ENCODE data around the gene MMP17.

The MMP17 gene

DNA sequence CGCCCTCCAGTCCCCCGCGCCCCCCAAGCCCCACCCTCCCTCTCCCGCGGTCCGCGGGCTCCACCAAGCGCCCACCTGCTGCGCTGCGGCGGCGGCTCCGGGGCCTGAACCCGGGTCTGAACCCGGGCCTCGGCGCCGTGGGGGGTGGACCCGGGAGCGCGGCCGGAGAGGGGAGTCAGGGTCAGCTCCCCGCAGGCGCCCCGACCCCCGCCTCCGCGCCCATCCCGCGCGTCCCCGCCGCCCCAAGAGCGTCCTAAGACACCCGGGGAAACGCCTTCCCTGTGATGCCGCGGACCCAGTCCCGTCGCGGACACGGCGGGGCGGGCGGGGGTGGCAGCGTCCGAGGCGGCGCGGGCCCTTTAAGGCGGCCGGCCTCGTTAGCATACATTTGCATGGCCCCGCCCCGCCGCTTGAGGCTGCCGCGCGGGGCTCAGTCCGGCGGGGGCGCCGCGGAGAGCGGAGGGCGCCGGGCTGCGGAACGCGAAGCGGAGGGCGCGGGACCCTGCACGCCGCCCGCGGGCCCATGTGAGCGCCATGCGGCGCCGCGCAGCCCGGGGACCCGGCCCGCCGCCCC, at the start of gene MMP17:
TSS of gene MMP17 (plus strand) at position 433 of the 574 bp plus-strand sequence. CDS start at position 535, 102 bp downstream.
- DNase-seq (ENCODE audit: low read depth) = no peak

DNA sequence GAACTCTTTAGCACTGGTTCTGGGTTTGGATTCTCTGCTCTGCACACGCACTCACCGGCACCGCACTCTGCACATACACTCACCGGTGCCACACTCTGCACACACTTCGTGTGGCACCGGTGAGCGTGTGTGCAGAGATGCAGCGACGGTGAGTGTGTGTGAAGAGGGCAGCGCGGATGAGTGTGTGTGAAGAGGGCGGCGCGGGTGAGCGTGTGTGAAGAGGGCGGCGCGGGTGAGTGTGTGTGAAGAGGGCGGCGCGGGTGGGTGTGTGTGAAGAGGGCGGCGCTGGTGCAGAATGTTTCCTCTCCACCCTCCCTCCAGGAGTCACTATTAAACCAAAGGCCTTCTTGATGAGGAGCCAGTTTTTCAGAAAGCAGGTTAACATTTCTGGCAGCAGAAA, 49.2 kb upstream of the MMP17 start:
- no peak for DNase-seq (ENCODE audit: low read depth)

DNA sequence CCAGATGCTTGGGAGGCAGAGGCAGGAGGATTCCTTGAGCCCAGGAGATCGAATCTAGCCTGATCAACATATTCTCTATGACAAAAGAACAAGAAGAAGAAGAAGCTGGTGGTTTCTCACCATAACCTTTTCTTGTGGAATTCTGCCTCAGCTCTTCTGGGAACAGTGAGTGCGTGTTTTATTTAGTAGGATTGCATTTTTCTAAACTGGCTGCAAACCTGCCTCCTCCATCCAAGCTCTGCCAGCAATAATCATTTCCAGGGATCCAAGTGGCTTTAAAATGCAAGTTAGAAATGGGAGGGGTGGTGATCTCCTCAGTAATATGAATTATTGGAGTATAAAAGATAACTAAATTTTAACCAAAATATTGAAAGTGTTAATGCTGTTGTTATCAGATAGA, 46.1 kb upstream of the MMP17 start:
- DNase-seq (ENCODE audit: low read depth) = no peak

DNA sequence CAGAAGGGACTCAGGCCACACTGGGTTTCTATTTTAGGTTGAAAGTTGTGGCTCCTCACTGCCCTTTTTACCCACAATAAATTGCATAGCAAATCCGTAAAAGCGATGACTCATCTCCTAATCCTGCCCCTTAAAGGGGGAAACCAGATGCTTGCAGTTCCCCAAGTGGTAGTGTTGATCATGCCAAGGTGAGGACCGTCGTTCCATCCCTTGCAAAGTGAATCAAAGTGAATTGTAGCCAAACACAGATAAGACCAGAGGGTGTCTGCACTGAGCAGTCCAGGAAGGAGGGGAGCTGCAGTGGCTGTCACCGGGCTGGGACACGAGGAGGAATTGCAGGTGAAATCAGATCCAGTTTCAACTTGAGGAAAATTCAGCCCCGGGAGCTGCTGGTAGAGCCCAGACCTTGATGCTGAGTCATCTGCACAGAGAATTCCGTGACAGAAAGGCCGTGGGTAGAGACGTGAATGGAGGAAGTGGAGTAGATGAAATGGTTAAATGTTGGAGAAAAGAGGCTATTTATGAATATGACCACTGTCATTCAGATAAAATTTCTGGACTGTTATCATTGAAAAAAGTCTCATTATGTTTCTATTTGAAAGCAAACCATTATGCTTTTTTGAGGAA, 44.2 kb upstream of the MMP17 start:
- DNase-seq (ENCODE audit: low read depth) = peak; percentile 67

DNA sequence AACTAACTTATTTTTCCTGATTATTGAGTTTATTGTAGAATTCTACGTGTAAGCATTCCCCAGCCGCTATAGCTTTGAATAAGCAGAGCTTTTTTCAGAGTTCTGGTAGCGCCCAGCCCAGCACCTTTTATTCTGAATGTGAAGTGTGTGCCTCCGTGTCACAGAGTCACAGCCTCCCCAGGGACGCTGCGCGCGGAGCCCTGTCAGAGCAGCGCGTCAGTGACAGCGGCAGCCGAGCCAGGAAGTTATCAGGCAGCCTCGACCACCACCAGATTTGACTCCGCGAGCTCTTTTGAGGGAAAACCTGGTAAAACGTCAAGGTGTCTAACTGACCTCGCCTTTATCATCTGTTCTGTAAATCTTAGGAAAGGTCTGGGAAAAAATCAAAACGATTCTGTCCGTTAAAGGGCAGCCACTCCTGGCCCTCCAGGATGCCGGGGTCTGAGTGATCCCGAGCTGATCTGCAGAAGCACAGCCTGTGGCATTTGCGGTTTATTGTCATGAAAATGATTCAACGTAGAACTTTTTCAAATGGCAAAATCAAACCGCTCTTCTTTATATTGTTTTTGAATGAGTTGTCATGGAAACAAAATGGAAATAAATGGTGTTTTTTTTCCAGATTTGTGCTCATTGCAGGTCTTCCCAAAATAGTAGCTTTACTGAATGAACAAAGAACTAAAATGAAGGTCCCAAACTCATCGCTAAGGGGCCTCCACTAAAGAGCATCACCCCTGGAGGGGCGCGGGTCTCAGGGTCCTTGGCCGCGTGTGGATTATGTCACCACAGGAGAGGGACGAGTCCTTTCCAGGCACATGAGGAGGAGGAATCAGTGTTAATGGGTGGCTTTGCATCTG, 43.1 kb upstream of the MMP17 start:
- no peak for DNase-seq (ENCODE audit: low read depth)

DNA sequence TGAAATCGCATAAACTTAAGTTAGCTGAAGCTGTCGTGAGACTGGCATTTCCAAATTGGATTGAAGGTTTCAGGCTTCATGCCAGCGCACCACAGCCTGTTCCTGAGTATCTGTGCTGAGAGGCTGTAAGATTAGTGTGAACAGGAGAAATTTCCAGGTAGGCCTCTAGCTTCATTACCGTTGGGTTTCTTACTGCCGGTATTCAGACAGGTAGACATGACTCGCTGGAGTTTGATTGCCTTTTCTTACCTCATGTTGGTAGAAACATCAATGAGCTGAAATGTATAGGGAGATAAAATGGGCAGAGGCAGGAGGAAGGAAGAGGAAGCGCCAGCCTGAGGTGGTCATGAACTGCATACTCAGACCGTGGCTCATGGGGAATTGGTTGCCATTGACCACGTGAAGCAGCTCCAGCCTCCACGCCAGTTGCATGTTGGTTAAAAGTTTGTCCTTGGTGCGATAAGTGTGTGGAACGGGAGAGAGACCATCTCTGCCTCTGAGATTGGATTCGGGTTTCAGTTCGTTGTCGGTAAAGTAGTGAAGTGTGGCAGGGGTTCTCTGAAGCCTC, 42.3 kb upstream of the MMP17 start:
- DNase-seq (ENCODE audit: low read depth) = no peak

DNA sequence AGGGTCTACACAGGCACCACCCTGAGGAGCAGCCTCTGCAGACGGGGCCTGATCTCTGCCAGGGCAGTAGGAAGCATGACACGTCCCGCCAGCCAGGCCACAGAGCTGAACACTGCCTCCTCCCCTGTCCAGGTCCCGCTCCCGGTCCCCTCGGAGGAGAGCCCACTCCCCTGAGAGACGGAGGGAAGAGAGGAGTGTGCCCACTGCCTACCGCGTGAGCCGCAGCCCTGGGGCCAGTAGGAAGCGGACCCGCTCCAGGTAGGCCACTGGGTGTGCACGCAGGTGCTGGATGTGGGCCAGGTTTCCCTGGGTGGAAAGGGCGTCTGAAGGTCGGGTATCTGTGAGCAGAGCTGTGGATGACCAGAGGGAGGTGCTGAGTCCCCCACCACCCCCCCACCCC, 41.9 kb upstream of the MMP17 start:
- no peak for DNase-seq (ENCODE audit: low read depth)

DNA sequence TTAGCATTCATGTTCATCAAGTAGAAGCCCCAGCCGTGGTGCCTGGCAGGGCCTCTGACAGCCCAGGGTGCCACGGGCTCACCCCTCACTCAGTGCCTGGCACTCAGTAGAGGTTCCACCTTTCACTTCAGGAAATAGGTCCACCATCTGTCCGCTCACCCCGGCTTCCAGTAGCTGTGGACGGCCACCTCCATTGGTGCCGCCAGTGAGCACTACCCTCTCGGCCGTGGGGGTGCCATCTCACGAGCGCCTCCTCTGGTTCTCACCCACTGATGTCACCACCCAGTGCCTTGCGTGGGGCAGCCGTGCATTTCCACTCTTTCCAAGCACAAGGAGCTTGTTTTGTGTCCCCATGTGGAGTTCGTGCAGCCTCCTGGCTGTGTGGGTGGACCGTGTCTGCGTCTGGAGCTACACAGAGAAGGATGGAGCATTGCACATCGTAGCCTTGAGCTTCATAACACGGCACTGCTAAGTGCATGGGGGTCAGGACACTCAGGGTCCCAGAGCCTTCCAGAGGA, 41.0 kb upstream of the MMP17 start:
- DNase-seq (ENCODE audit: low read depth) = no peak

DNA sequence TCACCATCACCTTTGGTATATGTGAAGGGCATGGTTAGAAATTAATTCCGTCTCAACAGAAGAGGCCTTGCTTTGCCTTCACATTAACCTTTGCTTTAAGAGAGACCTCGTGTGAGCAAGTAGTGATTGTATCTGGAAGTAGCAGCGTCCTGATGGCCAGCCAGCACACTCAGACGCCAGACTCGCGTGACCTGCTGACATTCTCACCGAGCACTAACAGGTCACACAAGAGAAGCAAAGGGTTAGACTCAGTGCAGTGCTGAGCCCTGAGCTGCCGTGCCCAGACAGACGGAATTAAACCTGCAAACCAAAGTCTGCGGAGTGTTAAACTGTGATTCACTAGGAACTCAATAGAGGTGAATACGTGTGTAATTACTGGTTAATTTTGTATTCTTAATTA, 40.1 kb upstream of the MMP17 start:
- no peak for DNase-seq (ENCODE audit: low read depth)

DNA sequence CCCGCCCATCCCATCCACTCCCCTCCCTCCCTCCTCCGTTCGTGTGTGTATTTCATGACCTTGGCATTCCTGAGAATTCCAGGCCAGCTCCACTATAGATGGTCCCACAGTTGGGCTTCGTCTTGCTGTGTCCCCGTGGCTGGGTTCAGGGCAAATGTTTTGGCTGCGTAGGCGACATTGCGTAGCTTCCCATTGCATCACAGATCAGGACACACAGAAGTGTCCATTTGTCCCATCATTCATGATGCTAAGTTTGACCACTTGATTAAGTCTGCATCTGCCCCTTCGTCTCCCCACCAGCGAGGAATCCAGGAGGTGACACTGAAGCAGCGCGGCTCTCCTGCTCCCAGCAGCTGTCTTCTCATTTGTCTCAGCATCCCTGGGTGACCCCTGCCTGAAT, 38.6 kb upstream of the MMP17 start:
- DNase-seq (ENCODE audit: low read depth) = no peak

DNA sequence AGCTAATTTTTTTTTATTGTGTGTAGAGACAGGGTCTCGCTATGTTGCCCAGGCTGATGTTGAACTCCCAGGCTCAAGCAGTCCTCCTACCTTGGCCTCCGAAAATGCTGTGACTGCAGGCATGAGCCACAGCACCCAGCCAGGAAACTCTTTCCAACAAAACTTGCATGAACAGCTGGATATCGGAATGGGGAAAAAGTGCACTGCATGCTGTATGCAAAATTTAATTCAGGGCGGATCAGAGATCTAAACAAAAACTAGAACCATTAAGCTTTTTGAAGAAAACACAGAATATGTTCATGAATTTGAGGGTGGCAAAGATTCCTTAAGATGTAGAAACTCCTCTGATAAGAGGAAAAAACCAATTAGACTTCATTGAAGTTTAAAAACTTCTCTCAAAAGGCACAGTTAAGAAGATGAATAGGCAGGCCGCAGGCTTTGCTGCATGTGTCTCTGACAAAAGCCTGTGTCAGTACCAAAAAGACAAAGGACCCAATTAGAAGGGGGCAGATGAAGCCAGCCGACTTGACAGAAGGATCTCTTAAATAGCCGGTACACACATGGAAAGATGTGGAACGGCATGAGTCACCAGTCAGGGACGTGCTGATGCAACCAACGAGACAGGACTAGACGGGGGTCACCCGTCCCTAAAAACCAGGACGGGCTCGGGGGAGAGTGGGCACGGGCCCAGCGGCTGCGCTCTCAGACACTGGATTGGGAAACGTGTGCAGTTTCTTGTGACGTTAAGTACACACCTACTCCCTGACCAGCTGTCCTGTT, 34.8 kb upstream of the MMP17 start:
- DNase-seq (ENCODE audit: low read depth) = no peak

DNA sequence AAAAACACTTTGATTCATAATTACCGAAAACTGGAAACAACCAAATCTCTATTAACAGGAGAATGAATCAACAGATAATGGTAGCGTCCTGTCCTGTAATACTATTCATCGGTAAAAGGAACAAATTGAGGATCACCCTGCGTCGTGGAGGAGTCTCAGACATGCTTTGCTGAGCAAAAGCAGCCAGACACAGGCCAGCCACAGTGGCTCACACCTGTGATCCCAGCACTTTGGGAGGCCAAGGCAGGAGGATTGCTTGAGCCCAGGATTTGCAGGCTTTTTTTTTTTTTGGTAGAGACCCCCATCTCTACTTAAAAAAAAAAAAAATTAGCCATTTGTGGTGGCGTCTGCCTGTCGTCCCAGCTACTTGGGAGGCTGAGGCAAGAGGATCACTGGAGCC, 34.1 kb upstream of the MMP17 start:
- no peak for DNase-seq (ENCODE audit: low read depth)

DNA sequence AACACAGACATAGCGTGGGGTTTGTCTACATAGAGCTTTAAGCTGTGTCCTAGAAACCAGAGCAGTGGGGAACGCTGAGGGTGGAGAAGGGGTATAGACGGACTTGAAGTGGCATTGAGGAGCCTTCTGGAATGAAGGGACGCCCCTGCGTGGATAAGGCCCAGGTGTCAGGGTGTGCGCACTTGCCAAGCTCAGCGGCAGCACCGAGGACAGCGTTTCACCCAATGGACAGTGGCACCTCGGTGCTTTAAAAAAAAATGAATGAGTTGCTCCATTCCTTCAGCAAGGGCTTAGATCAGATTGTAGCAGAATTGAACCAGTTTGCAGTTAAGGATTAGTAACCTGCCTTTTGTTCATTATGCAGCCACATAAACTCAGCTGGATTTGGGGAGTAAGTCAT, 33.6 kb upstream of the MMP17 start:
- DNase-seq (ENCODE audit: low read depth) = no peak

DNA sequence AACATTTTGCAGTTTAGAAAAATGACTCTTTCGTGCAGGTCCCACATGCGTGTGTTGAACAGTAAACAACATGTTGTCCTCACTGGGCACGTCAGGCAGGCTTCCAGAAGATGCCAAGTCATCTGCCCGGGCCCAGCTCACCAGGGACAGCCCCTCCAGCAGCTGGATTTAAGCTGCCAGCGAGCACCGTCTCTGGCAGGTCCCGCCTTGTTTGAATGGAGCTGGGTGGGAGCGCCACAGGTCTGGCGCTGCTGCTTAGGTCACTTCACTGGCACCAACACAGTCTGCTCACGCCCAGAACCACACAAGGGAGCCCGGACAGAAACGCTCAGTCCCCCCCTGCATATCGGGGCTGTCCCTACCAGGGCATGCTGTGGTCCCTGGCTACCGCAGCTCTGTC, 33.1 kb upstream of the MMP17 start:
- DNase-seq (ENCODE audit: low read depth) = no peak

DNA sequence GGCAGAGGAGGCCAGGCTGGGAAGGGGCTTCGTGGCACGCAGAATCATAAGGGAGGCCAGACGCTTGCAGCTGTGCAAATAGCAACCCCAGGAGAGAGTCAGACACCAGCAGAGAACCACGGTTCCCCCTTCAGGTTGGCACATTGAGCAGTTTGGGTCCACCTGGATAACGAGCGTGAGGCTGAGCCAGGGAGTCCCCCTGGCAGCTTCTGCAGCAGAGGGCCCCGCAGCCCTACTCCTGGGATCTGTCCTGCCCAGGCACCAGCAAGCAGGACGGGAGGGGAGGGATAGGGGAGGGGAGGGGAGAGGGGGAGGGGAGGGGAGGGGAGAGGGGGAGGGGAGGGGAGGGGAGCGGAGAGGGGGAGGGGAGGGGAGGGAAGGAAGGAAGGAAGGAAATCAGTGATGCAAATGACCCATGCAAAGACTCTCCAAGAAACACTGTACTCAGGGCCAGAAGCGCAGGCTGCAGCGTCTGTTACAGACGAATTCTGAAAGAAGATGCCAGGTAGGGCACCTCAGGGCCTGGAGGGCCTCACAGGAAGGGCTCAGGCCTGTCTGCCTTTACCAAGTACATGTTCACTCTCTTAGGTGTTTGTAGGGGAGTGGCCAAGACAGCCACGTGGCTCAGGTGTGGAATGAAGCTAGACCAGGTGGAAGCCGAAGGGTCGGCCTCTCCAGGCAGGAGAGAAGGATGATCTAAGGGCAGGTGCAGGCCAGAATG, 32.3 kb upstream of the MMP17 start:
- no peak for DNase-seq (ENCODE audit: low read depth)

DNA sequence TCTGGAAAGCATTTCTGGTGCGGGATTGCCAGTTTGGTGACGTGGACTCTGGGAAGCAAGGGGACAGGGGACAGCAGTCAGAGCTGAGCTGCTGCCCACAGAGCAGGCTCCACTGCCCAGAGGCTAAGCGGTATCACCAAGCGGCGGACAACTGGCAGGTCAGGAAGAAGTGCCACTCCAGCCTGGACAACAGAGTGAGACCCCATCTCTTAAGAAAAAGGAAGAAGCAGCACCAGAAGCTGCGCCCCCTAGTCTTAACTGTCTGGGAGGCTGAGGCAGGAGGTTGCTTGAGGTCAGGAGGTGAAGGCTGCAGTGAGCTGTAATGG, 31.8 kb upstream of the MMP17 start:
- DNase-seq (ENCODE audit: low read depth) = no peak

DNA sequence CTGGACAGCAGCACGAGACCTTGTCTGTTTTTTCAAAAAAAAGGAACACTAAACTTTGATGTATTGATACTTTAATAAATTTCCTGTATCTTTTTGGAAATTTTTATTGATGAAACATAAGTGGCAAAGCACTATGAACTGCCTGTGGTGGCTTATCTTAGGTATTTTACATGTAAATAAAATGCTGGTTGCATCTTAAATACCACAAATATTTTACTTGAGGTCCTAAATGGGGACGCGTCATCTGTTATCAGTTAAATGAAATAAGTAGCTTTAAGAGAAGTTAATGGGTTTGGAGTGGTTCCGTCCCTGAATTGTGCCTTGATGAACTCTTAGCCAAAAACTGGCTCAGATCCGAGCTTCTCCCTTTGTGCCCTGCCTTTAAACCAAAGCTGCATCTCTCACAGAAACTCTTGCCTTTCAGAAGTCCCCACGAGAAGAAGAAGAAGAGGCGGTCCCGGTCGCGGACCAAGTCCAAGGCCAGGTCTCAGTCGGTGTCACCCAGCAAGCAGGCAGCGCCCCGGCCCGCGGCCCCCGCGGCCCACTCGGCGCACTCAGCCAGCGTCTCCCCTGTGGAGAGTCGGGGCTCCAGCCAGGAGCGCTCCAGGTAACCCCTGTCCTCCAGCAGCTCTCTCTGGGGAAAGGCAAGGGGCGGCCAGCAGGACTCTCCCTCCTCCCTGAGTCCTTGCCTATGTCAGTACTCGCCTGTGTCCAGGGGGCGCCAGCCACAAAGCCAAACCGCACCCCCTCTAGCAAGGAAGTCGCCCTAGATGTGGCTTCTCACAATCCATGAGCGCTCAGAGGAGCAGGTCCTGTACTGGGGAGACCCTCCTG, 31.2 kb upstream of the MMP17 start:
- no peak for DNase-seq (ENCODE audit: low read depth)

DNA sequence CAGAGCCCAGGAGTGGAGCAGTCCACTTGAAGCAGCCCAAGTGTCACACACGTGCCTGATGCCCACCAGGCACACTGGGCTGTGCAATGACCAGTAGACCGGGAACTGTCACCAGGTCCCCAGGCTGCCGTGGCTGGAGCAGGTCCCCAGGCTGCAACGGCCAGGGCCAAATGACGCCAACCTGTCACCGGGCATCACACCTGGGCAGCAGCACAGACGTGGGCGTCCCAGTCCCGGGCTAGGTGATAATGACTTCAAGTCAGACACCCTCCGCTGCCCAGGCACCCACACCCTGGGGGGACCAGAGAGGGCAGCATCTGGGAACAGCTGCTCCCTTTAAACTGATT, 30.6 kb upstream of the MMP17 start:
- no peak for DNase-seq (ENCODE audit: low read depth)

DNA sequence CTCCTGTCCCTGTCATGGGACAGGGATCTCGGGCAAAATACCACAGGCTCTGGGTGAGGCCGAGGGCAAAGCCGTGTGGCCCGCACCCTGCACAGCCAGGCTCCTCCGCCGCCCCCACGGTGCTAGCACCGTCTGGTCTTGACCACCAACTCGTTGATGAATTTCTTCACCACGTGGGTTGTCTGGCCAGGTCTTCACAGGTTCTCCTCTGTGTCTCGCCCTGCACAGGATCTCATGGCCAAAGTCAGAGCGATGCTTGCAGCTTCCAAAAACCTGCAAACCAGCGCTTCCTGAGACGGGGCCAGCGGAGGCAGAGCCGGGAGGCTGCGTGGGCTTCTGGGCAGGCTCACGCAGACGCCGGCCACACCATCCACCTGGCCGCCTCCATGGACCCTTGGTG, 29.0 kb upstream of the MMP17 start:
- DNase-seq (ENCODE audit: low read depth) = no peak

DNA sequence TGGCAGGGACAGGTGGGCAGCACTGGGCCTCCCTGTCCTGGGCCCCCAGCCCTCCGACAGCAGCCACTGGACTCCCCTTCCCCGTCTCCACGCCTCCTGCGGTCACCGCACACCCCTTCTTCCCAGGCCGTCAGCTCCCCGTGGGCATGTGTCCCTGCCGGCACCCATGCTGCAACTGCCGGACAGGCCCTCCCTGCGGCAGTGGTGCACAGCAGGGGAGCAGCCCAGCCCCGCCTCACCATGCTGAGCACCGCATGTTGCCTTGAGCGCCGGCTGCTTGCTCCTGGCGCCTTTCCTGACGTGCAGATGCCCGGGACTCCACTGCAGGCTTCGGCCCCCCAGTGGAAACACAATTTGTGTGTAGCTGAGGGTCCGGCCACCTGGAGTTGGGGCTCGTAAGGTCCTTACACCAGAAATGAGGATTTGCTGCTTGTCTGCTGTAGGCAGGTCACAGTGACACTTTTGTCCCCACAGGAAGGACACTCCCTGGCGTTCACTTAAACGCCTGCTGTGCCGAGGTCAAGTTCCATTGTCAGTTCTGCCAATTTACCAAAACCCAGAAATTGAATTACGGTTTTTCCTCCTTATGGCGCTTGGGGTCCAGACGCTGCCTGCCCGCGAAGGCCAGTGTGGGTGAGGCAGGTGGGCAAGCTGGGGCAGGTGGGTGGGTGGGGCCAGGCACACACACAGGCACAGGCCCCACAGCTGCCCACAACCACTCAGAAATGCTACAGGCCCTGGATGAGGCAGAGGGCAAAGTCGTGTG, 28.2 kb upstream of the MMP17 start:
- no peak for DNase-seq (ENCODE audit: low read depth)
